GM23248 (cell line): ENCODE results near the gene SLC30A2.

Experiments
- EZH2 ChIP-seq: fragments of 200-600 bp; sonication (generic); IDR thresholded peaks from 2 replicates; pipeline ENCODE4 v1.6.1; 2018; ENCODE audit warnings: antibody characterized with exemption, mild to moderate bottlenecking; ENCODE audit not compliant: insufficient read depth, poor library complexity, severe bottlenecking
- EZH2phosphoT487 ChIP-seq: fragments of 200-600 bp; sonication (generic); IDR thresholded peaks from 2 replicates; pipeline ENCODE4 v1.6.1; 2018; ENCODE audit warnings: antibody characterized with exemption, moderate library complexity, mild to moderate bottlenecking, low read depth; ENCODE audit not compliant: insufficient read depth

DNA sequence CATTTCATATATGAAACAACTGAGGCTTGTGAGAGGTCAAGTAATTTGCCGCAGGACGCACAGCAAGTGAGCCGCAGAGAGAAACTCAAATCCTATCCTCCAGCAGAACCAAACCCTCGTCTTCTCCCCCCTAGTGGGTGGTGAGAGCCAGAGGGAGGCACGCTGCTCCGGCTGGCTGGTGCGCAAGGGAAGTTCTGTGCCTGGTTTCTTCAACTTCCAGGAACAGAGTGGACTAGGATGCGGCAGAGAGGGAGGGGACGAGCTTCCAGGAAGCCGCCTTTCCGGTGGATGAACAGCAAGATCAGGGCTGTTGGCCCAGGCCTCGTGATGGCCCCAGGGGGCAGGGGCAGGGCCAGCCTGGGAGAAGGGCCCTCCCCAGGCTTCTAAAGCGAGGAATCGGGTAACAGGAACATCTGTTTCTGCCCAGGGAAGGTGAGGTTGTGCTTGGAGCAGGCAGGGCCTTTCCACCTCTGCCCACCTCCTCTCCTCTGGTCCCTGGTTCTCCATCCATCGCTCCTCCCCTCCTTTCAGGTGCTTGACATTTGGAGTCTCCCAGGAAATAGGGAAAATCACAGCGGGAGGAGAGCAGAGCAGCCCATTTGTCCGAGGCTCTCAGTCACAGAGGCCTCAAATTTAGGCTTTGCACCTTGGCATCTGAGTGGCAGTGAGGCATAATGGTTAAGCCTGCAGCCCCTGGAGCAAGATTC lies 48.9 kb upstream of the SLC30A2 start:
- TF ChIP-seq EZH2phosphoT487 (no peak), EZH2 (no peak)
